OCI-LY3 (cell line): Measurements from ENCODE around the gene SLC35A4.

Source experiments
- H2AFZ ChIP-seq: fragments of 200-600, 300-600 bp; shearing (Covaris generic); 2 replicates; pipeline ENCODE4 v1.6.0; 2014; ENCODE audit warnings: antibody characterized with exemption, low read depth, low read length
- H3K27ac ChIP-seq: fragments of 200-600, 300-600 bp; sonication (generic); 2 replicates; pipeline ENCODE4 v1.5.1; 2014; ENCODE audit warnings: mild to moderate bottlenecking, low read length, moderate library complexity, mixed read lengths
- H3K27me3 ChIP-seq: fragments of 200-600, 300-600 bp; sonication (generic); 2 replicates; pipeline ENCODE4 v1.6.1; 2014; ENCODE audit warnings: low read depth, low read length, mixed read lengths
- H3K36me3 ChIP-seq: fragments of 200-600, 300-600 bp; sonication (generic); replicated peaks from 2 replicates; pipeline ENCODE3; 2014; ENCODE audit warnings: low read depth, low read length, mixed read lengths
- H3K4me1 ChIP-seq: fragments of 300-600, 200-600 bp; sonication (generic); 2 replicates; pipeline ENCODE4 v1.6.1; 2014; ENCODE audit warnings: low read length, mixed read lengths
- H3K4me2 ChIP-seq: fragments of 200-600, 300-600 bp; sonication (generic); 2 replicates; pipeline ENCODE4 v1.6.1; 2014; ENCODE audit warnings: low read length, mixed read lengths
- H3K4me3 ChIP-seq: fragments of 300-600, 200-600 bp; sonication (generic); 2 replicates; pipeline ENCODE4 v1.5.1; 2014; ENCODE audit warnings: antibody characterized with exemption, mild to moderate bottlenecking, low read length, moderate library complexity
- H3K79me2 ChIP-seq: fragments of 300-600, 200-600 bp; shearing (Covaris generic); 2 replicates; pipeline ENCODE4 v1.6.1; 2014; ENCODE audit warnings: mild to moderate bottlenecking, low read length, mixed read lengths
- H3K9ac ChIP-seq: fragments of 300-600, 200-600 bp; shearing (Covaris generic); 2 replicates; pipeline ENCODE4 v1.6.0; 2014; ENCODE audit warnings: mild to moderate bottlenecking, low read length, moderate library complexity
- H3K9me3 ChIP-seq: fragments of 200-600, 300-600 bp; shearing (Covaris generic); 2 replicates; pipeline ENCODE4 v1.6.1; 2014; ENCODE audit warnings: low read length, mixed read lengths; ENCODE audit not compliant: insufficient read depth
- H4K20me1 ChIP-seq: fragments of 200-600, 300-600 bp; sonication (generic); 2 replicates; pipeline ENCODE4 v1.6.1; 2016; ENCODE audit warnings: low read length, mixed read lengths; ENCODE audit not compliant: insufficient read depth
- EZH2phosphoT487 ChIP-seq: fragments of 200-600 bp; shearing (Covaris generic); IDR thresholded peaks from 2 replicates; pipeline ENCODE4 v1.6.1; 2018; ENCODE audit warnings: antibody characterized with exemption, mixed run types, low read depth
- TF ChIP-seq, protein P1 (sequence below): fragments of 200-600, 300-600 bp; sonication (generic); IDR thresholded peaks from 2 replicates; pipeline ENCODE4 v1.5.1; 2014; ENCODE audit warnings: antibody characterized with exemption, low read length, low read depth

SLC35A4 gene

GRCh38 chr5:140607031-140607430 is 42.4 kb downstream of the SLC35A4 start:
- Histone ChIP-seq H3K4me1 (peaks cover 4% of the 10 kb centered on the region; the same call in 1 of the 2 replicates), H3K27me3 (no peaks in the 10 kb centered on the region), H3K4me3 (no peak overlapping the region), H3K27ac (no peak overlapping the region), H3K4me2 (no peak overlapping the region), H3K36me3 (no peaks in the 10 kb centered on the region), H3K9me3 (no peaks in the 10 kb centered on the region), H2AFZ (no peak overlapping the region), H3K9ac (no peak overlapping the region), H3K79me2 (no peaks in the 10 kb centered on the region), H4K20me1 (no peaks in the 10 kb centered on the region)
- TF ChIP-seq, protein P1, sequence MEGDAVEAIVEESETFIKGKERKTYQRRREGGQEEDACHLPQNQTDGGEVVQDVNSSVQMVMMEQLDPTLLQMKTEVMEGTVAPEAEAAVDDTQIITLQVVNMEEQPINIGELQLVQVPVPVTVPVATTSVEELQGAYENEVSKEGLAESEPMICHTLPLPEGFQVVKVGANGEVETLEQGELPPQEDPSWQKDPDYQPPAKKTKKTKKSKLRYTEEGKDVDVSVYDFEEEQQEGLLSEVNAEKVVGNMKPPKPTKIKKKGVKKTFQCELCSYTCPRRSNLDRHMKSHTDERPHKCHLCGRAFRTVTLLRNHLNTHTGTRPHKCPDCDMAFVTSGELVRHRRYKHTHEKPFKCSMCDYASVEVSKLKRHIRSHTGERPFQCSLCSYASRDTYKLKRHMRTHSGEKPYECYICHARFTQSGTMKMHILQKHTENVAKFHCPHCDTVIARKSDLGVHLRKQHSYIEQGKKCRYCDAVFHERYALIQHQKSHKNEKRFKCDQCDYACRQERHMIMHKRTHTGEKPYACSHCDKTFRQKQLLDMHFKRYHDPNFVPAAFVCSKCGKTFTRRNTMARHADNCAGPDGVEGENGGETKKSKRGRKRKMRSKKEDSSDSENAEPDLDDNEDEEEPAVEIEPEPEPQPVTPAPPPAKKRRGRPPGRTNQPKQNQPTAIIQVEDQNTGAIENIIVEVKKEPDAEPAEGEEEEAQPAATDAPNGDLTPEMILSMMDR, result no peak
- no peak for TF ChIP-seq EZH2phosphoT487

DNA sequence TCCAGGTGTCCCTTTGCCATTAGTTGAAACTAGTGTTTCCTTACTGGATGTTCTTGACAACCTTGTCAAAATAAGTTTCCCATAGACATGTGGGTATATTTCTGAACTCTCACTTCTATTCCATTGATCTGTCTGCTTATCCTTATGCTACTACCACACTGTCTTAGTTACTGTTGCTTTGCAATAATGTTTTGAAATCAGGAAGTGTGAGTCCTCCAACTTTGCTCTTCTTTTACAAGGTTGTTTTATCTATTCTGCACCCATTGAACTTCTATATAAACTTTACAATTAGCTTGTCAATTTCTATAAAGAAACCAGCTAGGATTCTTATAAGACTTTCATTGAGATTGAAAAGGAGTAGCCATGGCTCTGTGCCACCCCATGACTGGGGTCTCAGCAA is 44.1 kb downstream of the SLC35A4 start:
- H3K36me3 ChIP-seq, result no peaks in the 10 kb centered on the region
- peaks cover 5% of the 10 kb centered on the region; the same call in 1 of the 2 replicates for H3K4me1 ChIP-seq
- no peak overlapping the region for H3K9ac ChIP-seq
- H3K9me3 ChIP-seq, result no peaks in the 10 kb centered on the region
- H4K20me1 ChIP-seq, result no peaks in the 10 kb centered on the region
- no peak overlapping the region for H3K4me2 ChIP-seq
- H3K27ac ChIP-seq, result no peak overlapping the region
- H3K79me2 ChIP-seq, result no peaks in the 10 kb centered on the region
- H3K4me3 ChIP-seq, result no peak overlapping the region
- no peaks in the 10 kb centered on the region for H3K27me3 ChIP-seq
- no peak overlapping the region for H2AFZ ChIP-seq
- TF ChIP-seq, protein P1, result no peak
- TF ChIP-seq EZH2phosphoT487, result no peak

- Histone ChIP-seq H4K20me1 (no peaks in the 10 kb centered on the region), H2AFZ (no peak overlapping the region), H3K4me2 (no peak overlapping the region), H3K4me1 (peaks cover 5% of the 10 kb centered on the region; the same call in 1 of the 2 replicates), H3K79me2 (no peaks in the 10 kb centered on the region), H3K27ac (no peak overlapping the region), H3K4me3 (no peak overlapping the region), H3K36me3 (no peaks in the 10 kb centered on the region), H3K9me3 (no peaks in the 10 kb centered on the region), H3K9ac (no peak overlapping the region), H3K27me3 (no peaks in the 10 kb centered on the region)
- TF ChIP-seq EZH2phosphoT487, result no peak
- TF ChIP-seq, protein P1, result no peak
Observed at GRCh38 chr5:140609126-140609525, 44.5 kb downstream of the SLC35A4 start.

DNA sequence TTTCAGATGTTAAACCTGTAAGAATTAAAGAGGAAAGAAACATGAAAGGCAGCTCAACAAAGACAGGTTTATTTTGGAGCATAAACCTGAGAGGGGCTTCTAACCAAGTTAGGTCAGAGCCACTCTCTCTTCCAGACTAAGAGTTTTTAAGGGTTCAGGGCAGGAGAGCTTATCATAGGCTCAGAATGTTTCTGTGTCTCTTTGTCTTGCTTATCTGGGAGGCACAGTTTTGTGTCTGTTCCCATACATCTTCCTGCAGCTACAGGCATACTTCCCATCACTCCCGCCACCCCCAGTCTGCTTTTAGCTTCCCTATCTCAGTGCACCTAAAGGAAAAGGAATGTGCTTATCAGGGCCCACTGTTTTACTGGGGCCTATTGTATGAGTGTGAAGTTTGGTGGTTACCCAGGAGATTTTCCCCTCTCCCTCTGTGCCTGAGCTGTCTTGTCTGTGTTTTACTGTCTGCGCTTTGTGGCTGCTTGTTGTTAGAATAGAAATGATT is 46.4 kb downstream of the SLC35A4 start:
- no peaks in the 10 kb centered on the region for H3K79me2 ChIP-seq
- H3K4me2 ChIP-seq, result no peak overlapping the region
- TF ChIP-seq EZH2phosphoT487, result no peak
- TF ChIP-seq, protein P1, result no peak
- no peak overlapping the region for H3K27ac ChIP-seq
- H3K27me3 ChIP-seq, result no peaks in the 10 kb centered on the region
- no peaks in the 10 kb centered on the region for H3K9me3 ChIP-seq
- no peak overlapping the region for H3K9ac ChIP-seq
- H2AFZ ChIP-seq, result no peak overlapping the region
- H3K4me3 ChIP-seq, result no peak overlapping the region
- peaks cover 5% of the 10 kb centered on the region; the same call in 1 of the 2 replicates for H3K4me1 ChIP-seq
- no peaks in the 10 kb centered on the region for H3K36me3 ChIP-seq
- no peaks in the 10 kb centered on the region for H4K20me1 ChIP-seq
